Breast epithelium (tissue), 4 donors: Measurements from ENCODE around the gene WRNIP1. TPM values are rescaled to one million over a fixed set of nuclear protein-coding genes. Genes with fewer than 3 reads are reported as not detected.

ENCODE experiments used
- DNase-seq, 2 donors: peaks; one replicate each; pipeline ENCODE4 v3.0.0-alpha.2; 2019; ENCODE audit warnings: low spot score in 2 of 2
- H3K27ac ChIP-seq, 2 donors: fragments of 200-600 bp; sonication (generic) in 1 of 2; one replicate each; pipeline ENCODE4 v1.5.1; 2016 to 2019; ENCODE audit warnings: mild to moderate bottlenecking in 1 of 2
- H3K27me3 ChIP-seq, 2 donors: fragments of 200-600 bp; sonication (generic) in 1 of 2; one replicate each; pipeline versions ENCODE4 v1.5.1 to v1.6.0; 2017 to 2019; ENCODE audit warnings: control low read depth in 1 of 2, mild to moderate bottlenecking in 1 of 2
- H3K36me3 ChIP-seq: fragments of 200-600 bp; one replicate; pipeline ENCODE4 v1.5.1; 2019
- H3K4me1 ChIP-seq, 2 donors: fragments of 200-600 bp; sonication (generic); one replicate each; pipeline ENCODE4 v1.5.1; 2016 to 2019; ENCODE audit warnings: control low read depth in 1 of 2
- H3K4me3 ChIP-seq, 3 donors: fragments of 200-600 bp; sonication (generic); 1 replicate in 2 of 3; 2 replicates in 1 of 3; pipeline ENCODE4 v1.5.1; 2016 to 2019; ENCODE audit warnings: mild to moderate bottlenecking in 3 of 3, moderate library complexity in 2 of 3
- H3K9me3 ChIP-seq, 2 donors: fragments of 200-600 bp; sonication (generic) in 1 of 2; one replicate each; pipeline ENCODE4 v1.5.1; 2016 to 2019; ENCODE audit warnings: control low read depth in 1 of 2
- CTCF ChIP-seq, 3 donors: fragments of 450-650 bp; IDR thresholded peaks; one replicate each; pipeline ENCODE4 v1.5.1; 2016 to 2017; ENCODE audit warnings: antibody characterized with exemption in 3 of 3, mild to moderate bottlenecking in 3 of 3, moderate library complexity in 3 of 3
- POLR2A ChIP-seq: fragments of 450-650 bp; IDR thresholded peaks from one replicate; pipeline ENCODE4 v1.6.1; 2016; ENCODE audit warnings: antibody characterized with exemption, mild to moderate bottlenecking, moderate library complexity
- POLR2AphosphoS5 ChIP-seq, 3 donors: sonication (generic); formaldehyde crosslinking; IDR thresholded peaks; one replicate each; pipeline ENCODE4 v1.6.1; 2017; ENCODE audit warnings: antibody characterized with exemption in 3 of 3
- intact Hi-C: fragments of 100-400 bp; cut with DNase I; formaldehyde crosslinking; loops from one replicate; pipeline ENCODE4 v1.15.1; 2023; ENCODE audit warnings: low total_unique reads
- total RNA-seq, 3 donors: library from RNA; depleted of rRNA; stranded (reverse); fragments of >200 nt; gene quantifications; one replicate each; pipeline ENCODE4 v1.1.0, GENCODE V29; 2016

WRNIP1 gene
- total RNA-seq, 3 donors from 2014 or later = 40.6 to 62.3 (median 59.3) TPM

DNA sequence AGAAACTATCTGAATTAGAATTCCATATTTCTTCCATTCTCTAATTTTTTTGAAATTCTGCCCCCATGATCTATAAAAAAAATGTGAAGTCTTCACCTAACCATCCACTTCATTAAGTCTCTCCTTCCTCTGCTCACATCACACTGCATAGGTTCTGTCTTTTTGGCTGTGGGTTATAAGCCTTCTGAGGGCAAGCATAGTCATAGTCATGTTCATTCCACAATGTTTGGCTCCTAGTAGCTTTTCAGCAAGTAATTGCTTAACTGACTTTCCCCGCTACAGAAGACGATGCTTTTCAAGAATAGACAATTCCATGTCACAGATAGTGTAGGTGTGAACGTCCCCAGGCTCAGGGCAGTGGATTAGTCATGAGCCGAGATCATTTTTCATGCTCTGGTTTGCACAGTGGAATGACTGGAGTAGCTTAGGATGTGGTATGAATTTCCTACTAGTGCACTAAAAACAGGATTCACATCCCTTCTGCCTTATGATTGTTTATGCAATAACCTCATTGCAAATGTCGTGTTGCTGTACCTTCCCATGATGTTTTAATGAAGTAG is 29.1 kb downstream of the WRNIP1 start:
- intact Hi-C loops = no loop called here
- no peaks in the 10 kb centered on the region for H3K4me1 ChIP-seq
- H3K27ac ChIP-seq = peak overlapping the region in 1 of 2 donors; percentile 44

DNA sequence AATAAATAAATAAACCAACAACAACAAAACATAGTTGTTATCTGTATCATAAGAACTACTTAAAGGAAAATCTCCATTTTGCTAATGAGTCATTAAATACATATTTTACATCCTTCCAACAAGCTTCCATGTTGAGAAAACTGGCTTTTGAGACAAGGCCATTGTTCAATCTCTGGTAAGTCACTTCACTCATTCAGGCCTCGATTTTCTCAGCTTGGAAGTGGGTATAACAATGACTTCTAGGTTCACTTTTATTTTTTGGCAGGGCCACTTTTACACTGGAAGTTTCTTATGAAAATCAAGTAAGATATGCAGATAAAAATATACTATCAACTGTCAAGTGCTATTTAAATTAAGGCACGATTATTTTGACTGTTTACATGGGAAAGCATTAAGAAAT is 30.0 kb downstream of the WRNIP1 start:
- no peak overlapping the region for H3K27ac ChIP-seq
- no peak overlapping the region for H3K4me3 ChIP-seq
- H3K9me3 ChIP-seq = no peaks in the 10 kb centered on the region
- no peak for DNase-seq
- no peaks in the 10 kb centered on the region for H3K4me1 ChIP-seq
- no peaks in the 10 kb centered on the region for H3K36me3 ChIP-seq
- H3K27me3 ChIP-seq = no peaks in the 10 kb centered on the region
- TF ChIP-seq POLR2AphosphoS5 (IDR thresholded peaks at IDR 0.05) (no peak), POLR2A (no peak), CTCF (IDR thresholded peaks at IDR 0.05) (no peak)
- intact Hi-C loops = no loop called here

More for the DNA sequence above, 29.1 kb downstream of the WRNIP1 start:
- Histone ChIP-seq H3K4me3 (no peak overlapping the region), H3K27me3 (no peaks in the 10 kb centered on the region), H3K9me3 (no peaks in the 10 kb centered on the region), H3K36me3 (no peaks in the 10 kb centered on the region)
- no peak for DNase-seq
- TF ChIP-seq POLR2AphosphoS5 (IDR thresholded peaks at IDR 0.05) (no peak), POLR2A (no peak), CTCF (IDR thresholded peaks at IDR 0.05) (no peak)

GRCh38 chr6:2795956-2796355 is 30.8 kb downstream of the WRNIP1 start:
- Histone ChIP-seq H3K36me3 (no peaks in the 10 kb centered on the region), H3K27me3 (no peaks in the 10 kb centered on the region), H3K4me1 (no peaks in the 10 kb centered on the region), H3K4me3 (no peak overlapping the region), H3K27ac (peak overlapping the region in 1 of 2 donors; percentile 8), H3K9me3 (no peaks in the 10 kb centered on the region)
- no peak for DNase-seq
- TF ChIP-seq POLR2AphosphoS5 (IDR thresholded peaks at IDR 0.05) = no peak
- TF ChIP-seq CTCF (IDR thresholded peaks at IDR 0.05) = no peak
- intact Hi-C loops = no loop called here

- Histone ChIP-seq H3K4me3 (no peak overlapping the region), H3K9me3 (no peaks in the 10 kb centered on the region), H3K27ac (no peak overlapping the region), H3K36me3 (no peaks in the 10 kb centered on the region), H3K4me1 (no peaks in the 10 kb centered on the region), H3K27me3 (no peaks in the 10 kb centered on the region)
- no peak for DNase-seq
- intact Hi-C loops = no loop called here
- TF ChIP-seq POLR2A = no peak
- TF ChIP-seq POLR2AphosphoS5 (IDR thresholded peaks at IDR 0.05) = no peak
- no peak for TF ChIP-seq CTCF (IDR thresholded peaks at IDR 0.05)
These were observed 31.7 kb downstream of the WRNIP1 start for GRCh38 chr6:2796861-2797260.

- DNase-seq = no peak
- Histone ChIP-seq H3K27ac (no peak overlapping the region), H3K9me3 (no peaks in the 10 kb centered on the region), H3K36me3 (no peaks in the 10 kb centered on the region), H3K4me1 (no peaks in the 10 kb centered on the region), H3K27me3 (no peaks in the 10 kb centered on the region), H3K4me3 (no peak overlapping the region)
- intact Hi-C loops = no loop called here
- TF ChIP-seq CTCF (IDR thresholded peaks at IDR 0.05) (no peak), POLR2A (no peak), POLR2AphosphoS5 (IDR thresholded peaks at IDR 0.05) (no peak)
These were observed 32.4 kb downstream of the WRNIP1 start for GRCh38 chr6:2797564-2798031.
